ENCODE measurements around the gene TMBIM4. TPM values are rescaled to one million over a fixed set of nuclear protein-coding genes. Genes with fewer than 3 reads are reported as not detected.

Gene TMBIM4
- total RNA-seq, 1 experiment from 2014 or later: 60.3 TPM

- no peaks in the 10 kb centered on the region for H3K4me1 Mint-ChIP-seq (ENCODE audit: low read depth, unreplicated experiment)
- Histone ChIP-seq H3K36me3 (ENCODE audit: control insufficient read depth, insufficient read depth, low read length) (no peaks in the 10 kb centered on the region), H3K27me3 (replicated peaks; ENCODE audit: control insufficient read depth, insufficient read depth, low read length) (no peaks in the 10 kb centered on the region), H3K4me3 (ENCODE audit: low read depth, low read length) (no peak overlapping the region), H3K9me3 (no peaks in the 10 kb centered on the region), H3K4me1 (no peaks in the 10 kb centered on the region)
- TF ChIP-seq CTCF (IDR thresholded peaks at IDR 0.05; ENCODE audit: insufficient read depth in 1 of 2, low read depth in 1 of 2, low read length in 1 of 2, severe bottlenecking in 1 of 2, unreplicated experiment in 1 of 2): no peak
- H3K9me3 Mint-ChIP-seq (ENCODE audit: unreplicated experiment): no peaks in the 10 kb centered on the region
- no peak for DNase-seq
- H3K4me3 Mint-ChIP-seq (ENCODE audit: unreplicated experiment): no peak overlapping the region
- CTCF ChIA-PET: no interaction called here
- no peaks in the 10 kb centered on the region for H3K36me3 Mint-ChIP-seq (ENCODE audit: insufficient read depth, unreplicated experiment)
- H3K27ac Mint-ChIP-seq (ENCODE audit: unreplicated experiment): no peak overlapping the region
- peaks cover 5% of the 10 kb centered on the region for H3K27me3 Mint-ChIP-seq (ENCODE audit: insufficient read depth, unreplicated experiment)
- POLR2A ChIA-PET: no interaction called here
- intact Hi-C loops (cut with micrococcal nuclease; ENCODE audit: unreplicated experiment): no loop called here
- no TSS peak for BruUV-seq (replicated peaks)
Measured at GRCh38 chr12:66196806-66197205, 27.0 kb upstream of the TMBIM4 start.

- no peak overlapping the region for H3K27ac Mint-ChIP-seq (ENCODE audit: unreplicated experiment)
Measured at GRCh38 chr12:66195242-66195641, 25.4 kb upstream of the TMBIM4 start.

GRCh38 chr12:66194122-66194521 is 24.3 kb upstream of the TMBIM4 start:
- no peak for DNase-seq
- no peak overlapping the region for H3K4me3 Mint-ChIP-seq (ENCODE audit: unreplicated experiment)
- H3K27ac Mint-ChIP-seq (ENCODE audit: unreplicated experiment): no peak overlapping the region
- ChIA-PET POLR2A (no interaction called here), CTCF (no interaction called here)
- Histone ChIP-seq H3K4me1 (no peaks in the 10 kb centered on the region), H3K27me3 (replicated peaks; ENCODE audit: control insufficient read depth, insufficient read depth, low read length) (no peaks in the 10 kb centered on the region), H3K4me3 (ENCODE audit: low read depth, low read length) (no peak overlapping the region), H3K9me3 (no peaks in the 10 kb centered on the region), H3K36me3 (ENCODE audit: control insufficient read depth, insufficient read depth, low read length) (no peaks in the 10 kb centered on the region)
- no peak for TF ChIP-seq CTCF (IDR thresholded peaks at IDR 0.05; ENCODE audit: insufficient read depth in 1 of 2, low read depth in 1 of 2, low read length in 1 of 2, severe bottlenecking in 1 of 2, unreplicated experiment in 1 of 2)
- H3K36me3 Mint-ChIP-seq (ENCODE audit: insufficient read depth, unreplicated experiment): no peaks in the 10 kb centered on the region
- BruUV-seq (replicated peaks): no TSS peak
- H3K9me3 Mint-ChIP-seq (ENCODE audit: unreplicated experiment): no peaks in the 10 kb centered on the region
- intact Hi-C loops (cut with micrococcal nuclease; ENCODE audit: unreplicated experiment): no loop called here
- peaks cover 7% of the 10 kb centered on the region for H3K27me3 Mint-ChIP-seq (ENCODE audit: insufficient read depth, unreplicated experiment)
- no peaks in the 10 kb centered on the region for H3K4me1 Mint-ChIP-seq (ENCODE audit: low read depth, unreplicated experiment)

More at GRCh38 chr12:66195242-66195641, 25.4 kb upstream of the TMBIM4 start:
- ChIA-PET POLR2A (no interaction called here), CTCF (no interaction called here)
- no peak for TF ChIP-seq CTCF (IDR thresholded peaks at IDR 0.05; ENCODE audit: insufficient read depth in 1 of 2, low read depth in 1 of 2, low read length in 1 of 2, severe bottlenecking in 1 of 2, unreplicated experiment in 1 of 2)
- intact Hi-C loops (cut with micrococcal nuclease; ENCODE audit: unreplicated experiment): no loop called here
- H3K9me3 Mint-ChIP-seq (ENCODE audit: unreplicated experiment): no peaks in the 10 kb centered on the region
- Histone ChIP-seq H3K4me1 (no peaks in the 10 kb centered on the region), H3K4me3 (ENCODE audit: low read depth, low read length) (no peak overlapping the region), H3K36me3 (ENCODE audit: control insufficient read depth, insufficient read depth, low read length) (no peaks in the 10 kb centered on the region), H3K9me3 (no peaks in the 10 kb centered on the region), H3K27me3 (replicated peaks; ENCODE audit: control insufficient read depth, insufficient read depth, low read length) (no peaks in the 10 kb centered on the region)
- no peaks in the 10 kb centered on the region for H3K36me3 Mint-ChIP-seq (ENCODE audit: insufficient read depth, unreplicated experiment)
- no peak overlapping the region for H3K4me3 Mint-ChIP-seq (ENCODE audit: unreplicated experiment)
- no peaks in the 10 kb centered on the region for H3K4me1 Mint-ChIP-seq (ENCODE audit: low read depth, unreplicated experiment)
- DNase-seq: no peak
- H3K27me3 Mint-ChIP-seq (ENCODE audit: insufficient read depth, unreplicated experiment): peaks cover 7% of the 10 kb centered on the region
- BruUV-seq (replicated peaks): no TSS peak

Measured in Caco-2 (cell line).